SK-N-MC (cell line): ENCODE results near the gene B3GAT1.

ENCODE experiments used
- DNase-seq: peaks from one replicate; pipeline ENCODE4 v3.0.0-alpha.2; 2011; ENCODE audit warnings: low read depth, low spot score
- H3K27ac ChIP-seq: fragments of 200-600 bp; sonication (generic); 2 replicates; pipeline ENCODE4 v1.5.1; 2016; ENCODE audit warnings: mixed run types
- H3K36me3 ChIP-seq: fragments of 200-600 bp; sonication (generic); 2 replicates; pipeline ENCODE4 v1.6.1; 2017; ENCODE audit warnings: antibody characterized with exemption, low read length, mixed read lengths; ENCODE audit not compliant: insufficient read depth
- H3K4me3 ChIP-seq: fragments of 200-600 bp; sonication (generic); 2 replicates; pipeline ENCODE4 v1.5.1; 2016
- H3K9ac ChIP-seq: fragments of 200-600 bp; sonication (generic); 2 replicates; pipeline ENCODE4 v1.8.0; 2017; ENCODE audit warnings: mixed run types, mixed read lengths; ENCODE audit not compliant: insufficient read length
- H3K9me3 ChIP-seq: fragments of 200-600 bp; sonication (generic); 2 replicates; pipeline ENCODE4 v1.6.1; 2017; ENCODE audit warnings: low read depth, mild to moderate bottlenecking, antibody characterized with exemption, low read length, moderate library complexity, mixed read lengths
- EZH2 ChIP-seq: fragments of 200-600 bp; sonication (generic); IDR thresholded peaks from one replicate; pipeline ENCODE4 v1.6.1; 2017; ENCODE audit warnings: antibody characterized with exemption
- FOXP2 ChIP-seq: optimal IDR thresholded peaks from 2 replicates; pipeline ENCODE3; 2011; ENCODE audit warnings: mild to moderate bottlenecking, moderate library complexity; ENCODE audit not compliant: insufficient read depth; ENCODE audit errors: extremely low read length, control extremely low read depth
- POLR2AphosphoS5 ChIP-seq: IDR thresholded peaks from 2 replicates; pipeline ENCODE4 v1.6.1; 2012; ENCODE audit warnings: mild to moderate bottlenecking, low read depth, low read length, borderline replicate concordance

Gene B3GAT1

DNA sequence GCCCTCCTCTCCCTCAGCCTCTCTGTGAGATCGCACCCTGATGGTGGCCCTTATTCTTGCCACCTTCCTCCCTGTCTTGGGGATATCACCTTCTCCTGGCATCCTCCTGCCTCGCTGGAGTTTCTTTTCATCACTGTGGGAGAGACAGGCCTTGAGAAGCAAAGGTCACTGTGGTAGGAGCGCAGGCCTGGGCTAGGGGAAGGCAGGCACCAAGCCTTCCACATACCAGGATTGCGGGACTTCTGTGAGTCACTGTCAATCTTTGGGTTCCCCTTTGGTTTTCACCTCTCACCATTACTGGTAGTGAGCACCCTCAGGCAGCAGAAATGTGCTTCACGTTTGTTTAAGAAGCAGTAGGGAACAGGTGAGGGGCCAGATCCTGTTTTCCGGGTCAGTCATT, 31.2 kb upstream of the B3GAT1 start:
- TF ChIP-seq EZH2 (no peak), POLR2AphosphoS5 (no peak), FOXP2 (no peak)
- Histone ChIP-seq H3K4me3 (no peak overlapping the region), H3K9ac (no peak overlapping the region), H3K36me3 (no peaks in the 10 kb centered on the region), H3K9me3 (no peaks in the 10 kb centered on the region), H3K27ac (no peak overlapping the region)
- DNase-seq, result no peak

- no peaks in the 10 kb centered on the region for H3K36me3 ChIP-seq
- TF ChIP-seq POLR2AphosphoS5 (no peak), EZH2 (no peak), FOXP2 (no peak)
- DNase-seq, result no peak
- no peak overlapping the region for H3K27ac ChIP-seq
- no peak overlapping the region for H3K4me3 ChIP-seq
- no peaks in the 10 kb centered on the region for H3K9me3 ChIP-seq
- no peak overlapping the region for H3K9ac ChIP-seq
Measured at GRCh38 chr11:134442246-134442645, 30.2 kb upstream of the B3GAT1 start.

DNA sequence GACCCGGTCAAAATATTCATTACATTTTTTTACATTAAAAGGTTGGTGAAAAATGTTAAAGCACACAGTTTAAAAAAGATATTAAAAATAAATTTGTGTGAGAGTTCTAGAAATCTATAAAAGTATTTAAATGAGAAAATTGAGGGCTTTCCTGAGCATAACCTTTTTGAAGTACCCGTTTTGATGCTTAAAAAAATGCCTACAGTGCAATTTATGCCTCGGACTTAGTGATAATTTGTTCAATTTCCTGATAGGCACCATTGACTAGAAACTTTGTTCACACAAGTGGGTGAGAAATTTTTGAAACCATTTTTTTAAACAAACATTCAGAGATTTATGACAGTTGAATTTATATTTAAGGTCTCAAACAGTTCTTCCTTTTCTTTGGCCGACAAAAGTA, 29.7 kb upstream of the B3GAT1 start:
- H3K36me3 ChIP-seq, result no peaks in the 10 kb centered on the region
- no peak overlapping the region for H3K27ac ChIP-seq
- no peak for DNase-seq
- no peak for TF ChIP-seq POLR2AphosphoS5
- TF ChIP-seq EZH2, result no peak
- TF ChIP-seq FOXP2, result no peak
- H3K4me3 ChIP-seq, result no peak overlapping the region
- no peaks in the 10 kb centered on the region for H3K9me3 ChIP-seq
- no peak overlapping the region for H3K9ac ChIP-seq

DNA sequence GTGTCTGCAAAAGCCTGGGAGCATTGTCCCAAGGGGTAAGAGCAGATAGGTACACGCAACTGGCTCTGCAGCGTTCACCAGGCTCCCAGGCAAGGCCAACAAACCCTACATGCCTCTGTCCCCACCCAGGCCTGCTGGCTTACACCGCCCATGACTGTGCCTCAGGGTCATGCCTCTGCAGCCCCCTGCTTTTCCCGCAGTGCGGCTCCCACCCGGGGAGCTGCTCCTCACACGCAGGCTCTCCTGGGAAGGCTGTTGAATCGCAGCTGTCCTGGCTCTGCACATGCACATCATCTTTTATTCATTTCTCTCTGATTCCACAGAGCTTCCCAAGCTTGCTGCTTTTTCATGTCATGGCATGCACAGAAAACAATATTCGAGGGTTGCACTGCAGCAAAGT, 29.2 kb upstream of the B3GAT1 start:
- H3K9ac ChIP-seq, result no peak overlapping the region
- no peaks in the 10 kb centered on the region for H3K9me3 ChIP-seq
- no peak for TF ChIP-seq POLR2AphosphoS5
- TF ChIP-seq FOXP2, result no peak
- TF ChIP-seq EZH2, result no peak
- H3K36me3 ChIP-seq, result no peaks in the 10 kb centered on the region
- DNase-seq, result no peak
- H3K27ac ChIP-seq, result no peak overlapping the region
- no peak overlapping the region for H3K4me3 ChIP-seq

- Histone ChIP-seq H3K9me3 (no peaks in the 10 kb centered on the region), H3K27ac (no peak overlapping the region), H3K9ac (no peak overlapping the region), H3K36me3 (no peaks in the 10 kb centered on the region), H3K4me3 (no peak overlapping the region)
- no peak for DNase-seq
- no peak for TF ChIP-seq FOXP2
- no peak for TF ChIP-seq EZH2
- TF ChIP-seq POLR2AphosphoS5, result no peak
Measured at GRCh38 chr11:134440851-134441250, 28.8 kb upstream of the B3GAT1 start.

DNA sequence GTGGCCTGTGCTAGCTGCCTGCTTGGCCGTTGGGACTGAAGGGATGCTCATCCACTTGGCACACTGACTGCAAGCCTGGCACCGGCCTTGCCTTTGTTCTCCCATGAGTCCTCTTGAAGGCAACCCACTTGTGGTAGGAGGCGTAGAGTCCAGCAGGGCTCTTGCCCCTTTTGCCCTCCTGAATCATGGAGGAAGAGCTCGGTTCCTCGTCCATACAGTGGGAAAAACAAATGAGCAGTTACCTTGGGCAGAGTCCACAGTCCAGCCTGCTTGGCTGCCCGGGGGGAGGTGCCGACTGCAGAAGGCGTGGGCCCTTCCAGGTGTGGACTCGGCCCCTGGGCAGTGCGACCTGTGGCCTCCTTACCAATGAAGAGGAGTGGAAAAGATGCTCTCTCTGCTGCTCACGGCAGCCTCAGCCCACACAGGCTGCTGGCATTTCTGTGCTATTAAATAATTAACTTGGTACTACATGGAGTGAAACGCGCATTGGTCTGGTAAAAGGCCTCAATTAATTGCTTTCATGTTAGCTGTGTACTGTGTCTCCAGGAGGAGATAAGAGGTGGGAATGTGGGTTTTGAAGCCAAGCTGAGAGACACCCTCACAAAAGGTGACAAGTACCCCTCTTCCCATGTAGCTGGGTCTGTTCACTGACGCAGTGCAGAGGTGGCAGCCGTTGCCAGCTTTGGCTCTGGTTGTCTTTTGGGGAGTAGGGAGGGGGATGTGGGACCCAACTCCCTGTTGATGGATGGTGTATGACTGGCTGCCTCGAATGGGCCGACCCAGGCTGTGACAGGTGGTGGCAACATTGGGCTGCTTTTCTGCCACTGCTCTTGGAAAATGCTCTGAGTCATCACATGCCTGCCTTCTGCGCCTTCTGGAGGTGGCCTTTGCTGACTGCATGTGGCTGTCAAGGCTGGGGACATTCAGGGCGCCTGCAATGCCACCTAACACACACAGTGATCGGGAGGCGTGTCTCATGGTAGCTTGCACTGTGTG, 26.8 kb upstream of the B3GAT1 start:
- H3K9me3 ChIP-seq, result no peaks in the 10 kb centered on the region
- TF ChIP-seq EZH2 (no peak), POLR2AphosphoS5 (no peak), FOXP2 (no peak)
- no peak overlapping the region for H3K9ac ChIP-seq
- DNase-seq, result no peak
- no peak overlapping the region for H3K27ac ChIP-seq
- no peaks in the 10 kb centered on the region for H3K36me3 ChIP-seq
- H3K4me3 ChIP-seq, result no peak overlapping the region

- DNase-seq, result no peak
- no peaks in the 10 kb centered on the region for H3K36me3 ChIP-seq
- no peak overlapping the region for H3K27ac ChIP-seq
- no peak overlapping the region for H3K9ac ChIP-seq
- H3K9me3 ChIP-seq, result no peaks in the 10 kb centered on the region
- H3K4me3 ChIP-seq, result no peak overlapping the region
- no peak for TF ChIP-seq FOXP2
- no peak for TF ChIP-seq POLR2AphosphoS5
- no peak for TF ChIP-seq EZH2
Measured at GRCh38 chr11:134437821-134438220, 25.8 kb upstream of the B3GAT1 start.

- H3K9ac ChIP-seq, result no peak overlapping the region
- no peak overlapping the region for H3K27ac ChIP-seq
- no peaks in the 10 kb centered on the region for H3K36me3 ChIP-seq
- no peak for TF ChIP-seq FOXP2
- no peak for TF ChIP-seq EZH2
- no peak for TF ChIP-seq POLR2AphosphoS5
- DNase-seq, result no peak
- H3K9me3 ChIP-seq, result no peaks in the 10 kb centered on the region
- no peak overlapping the region for H3K4me3 ChIP-seq
Measured at GRCh38 chr11:134436781-134437180, 24.7 kb upstream of the B3GAT1 start.
